RKO (cell line): ENCODE data around the gene WDR36.

Experiments used
- DNase-seq: peaks from one replicate; pipeline ENCODE4 v3.0.0-alpha.2; 2016; ENCODE audit warnings: low spot score

Gene WDR36

DNA sequence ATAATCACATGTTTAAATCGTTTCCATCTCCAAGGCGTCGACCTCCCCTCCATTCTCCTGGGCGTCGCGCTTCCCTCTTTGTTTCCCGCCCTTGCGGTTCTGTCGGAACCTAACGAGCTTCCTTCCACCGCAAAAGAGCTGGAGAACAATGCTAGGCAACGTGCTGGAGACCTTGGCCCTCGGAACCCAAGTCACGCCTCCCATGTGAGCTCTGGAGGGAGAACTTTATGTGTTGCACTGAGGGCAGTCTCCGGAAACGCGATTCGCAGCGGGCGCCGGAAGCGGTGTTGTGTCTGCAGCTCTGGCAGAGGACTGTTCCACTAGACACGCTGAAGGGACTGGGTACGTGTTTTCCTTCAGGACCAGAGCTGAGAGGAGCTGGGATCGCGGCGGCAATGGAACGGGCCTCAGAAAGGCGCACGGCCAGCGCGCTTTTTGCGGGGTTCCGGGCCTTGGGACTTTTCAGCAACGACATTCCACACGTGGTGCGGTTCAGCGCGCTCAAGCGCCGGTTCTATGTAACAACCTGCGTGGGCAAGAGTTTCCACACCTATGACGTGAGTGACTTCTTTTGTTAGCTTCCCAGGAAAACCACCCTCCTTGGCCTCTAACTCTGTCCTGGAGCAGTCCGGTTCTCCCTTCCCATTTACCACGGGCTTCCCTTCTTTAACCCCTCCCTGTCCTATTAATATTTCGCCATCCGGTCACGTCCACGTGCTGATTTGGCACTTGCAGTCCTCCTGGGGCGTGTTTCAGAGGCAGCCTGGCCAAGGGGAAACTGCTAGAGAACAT lies at the start of gene WDR36:
WDR36 (plus strand) TSS at position 287 of the 792 bp plus-strand sequence; CDS start at position 396, 109 bp downstream.
- DNase-seq = peak; percentile 94

- peak; percentile 51 for DNase-seq
Observed at GRCh38 chr5:111043712-111044506, 48.2 kb upstream of the WDR36 start.

DNA sequence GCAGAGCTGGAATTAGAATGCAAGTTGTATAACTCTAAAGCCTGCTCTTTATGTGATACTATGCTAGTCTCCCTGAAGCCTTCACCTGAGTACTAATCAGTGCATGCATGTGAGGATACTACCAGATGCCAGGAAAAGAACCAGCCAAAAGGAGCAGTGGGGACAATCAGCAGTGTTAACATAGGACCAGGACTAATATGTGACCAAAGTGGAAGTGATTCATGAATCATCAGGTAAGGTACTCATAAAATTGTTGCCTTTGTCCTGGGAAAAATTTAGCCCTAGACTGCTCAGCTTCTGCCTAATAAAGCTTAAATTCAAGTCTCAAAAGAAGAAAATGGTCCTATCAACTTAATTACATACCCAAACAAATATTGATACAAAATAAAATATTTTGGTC lies 34.1 kb upstream of the WDR36 start:
- no peak for DNase-seq

GRCh38 chr5:111060169-111060568 lies 32.0 kb upstream of the WDR36 start:
- DNase-seq = no peak

GRCh38 chr5:111061618-111062017 lies 30.5 kb upstream of the WDR36 start:
- no peak for DNase-seq

DNA sequence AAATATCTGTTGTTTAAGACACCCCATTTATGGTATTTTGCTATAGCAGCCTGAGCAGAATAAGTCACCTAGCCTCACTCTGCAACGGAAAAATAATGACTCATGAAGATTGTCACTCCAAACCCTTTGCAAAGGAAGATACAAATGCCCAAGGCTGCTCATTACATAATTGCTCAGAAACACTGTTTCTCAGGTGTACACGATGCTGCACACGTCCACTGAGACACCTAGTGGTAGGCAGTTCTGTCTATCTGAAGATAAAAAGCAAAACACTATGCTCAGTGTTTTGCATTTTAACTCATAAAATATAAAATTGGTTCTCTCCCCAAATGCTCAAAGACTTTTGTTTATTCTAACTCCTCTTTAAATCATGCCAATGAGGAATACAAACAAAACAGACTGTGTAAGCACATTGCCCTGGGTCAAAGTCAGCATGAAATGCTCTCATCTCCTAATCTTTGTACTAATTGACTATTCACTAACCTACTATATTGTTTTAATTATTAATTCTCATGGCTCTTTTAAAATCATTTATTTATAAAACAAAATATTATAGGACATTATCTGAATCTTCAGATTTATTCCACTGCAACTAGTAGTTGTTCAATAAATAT lies 28.3 kb upstream of the WDR36 start:
- DNase-seq = peak; percentile 39

DNA sequence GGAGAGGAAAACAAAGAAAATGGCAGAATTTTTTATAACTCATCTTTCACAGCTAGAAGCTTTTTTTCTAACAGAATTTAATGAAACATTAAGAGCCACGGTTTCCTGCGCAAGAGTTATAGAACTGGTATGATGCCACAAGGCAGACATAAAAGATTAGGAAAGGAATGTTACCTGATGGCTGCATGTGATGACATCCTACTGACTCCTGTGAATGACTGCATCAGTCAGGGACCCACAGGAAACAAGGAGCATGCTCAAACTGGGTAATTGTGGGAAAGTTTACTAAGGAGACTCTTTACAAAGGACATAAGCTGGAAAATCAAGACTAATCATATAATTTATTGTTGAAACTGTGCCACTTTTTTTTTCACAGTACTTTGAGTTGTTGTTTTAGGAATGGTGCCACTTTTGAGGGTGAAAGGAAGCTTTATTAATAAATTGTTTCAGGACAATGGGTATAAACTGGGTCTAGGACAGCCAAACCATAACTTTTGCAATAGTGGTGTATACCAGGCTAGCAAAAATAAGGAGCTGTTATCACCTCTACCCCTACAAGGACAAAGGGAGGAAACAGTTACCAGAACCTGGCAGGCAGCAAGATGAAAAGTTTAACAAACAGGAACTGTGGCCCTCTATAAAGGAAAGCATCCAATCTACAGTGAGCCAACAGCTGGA lies 25.7 kb upstream of the WDR36 start:
- no peak for DNase-seq

- DNase-seq = no peak
Observed at GRCh38 chr5:111068213-111068612, 23.9 kb upstream of the WDR36 start.

DNA sequence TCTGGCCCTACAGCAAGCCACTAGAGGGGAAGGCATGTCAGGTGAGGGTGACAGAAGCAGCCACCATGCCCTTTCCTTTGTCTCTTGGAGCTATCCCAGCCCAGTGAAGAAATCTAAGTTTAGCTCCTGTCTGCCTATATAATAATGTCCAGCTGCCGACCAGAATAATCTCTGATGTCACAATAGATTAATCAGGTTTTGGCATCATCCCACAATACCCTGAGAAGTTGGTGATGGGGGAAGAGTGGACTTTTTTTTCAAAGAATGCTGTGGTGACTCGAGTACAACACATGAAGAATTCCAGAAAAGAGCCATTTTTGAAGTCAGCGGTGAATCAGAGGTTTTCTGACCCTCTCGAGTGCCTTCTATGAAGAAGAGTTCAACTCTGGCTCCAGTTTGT lies 22.3 kb upstream of the WDR36 start:
- no peak for DNase-seq

DNA sequence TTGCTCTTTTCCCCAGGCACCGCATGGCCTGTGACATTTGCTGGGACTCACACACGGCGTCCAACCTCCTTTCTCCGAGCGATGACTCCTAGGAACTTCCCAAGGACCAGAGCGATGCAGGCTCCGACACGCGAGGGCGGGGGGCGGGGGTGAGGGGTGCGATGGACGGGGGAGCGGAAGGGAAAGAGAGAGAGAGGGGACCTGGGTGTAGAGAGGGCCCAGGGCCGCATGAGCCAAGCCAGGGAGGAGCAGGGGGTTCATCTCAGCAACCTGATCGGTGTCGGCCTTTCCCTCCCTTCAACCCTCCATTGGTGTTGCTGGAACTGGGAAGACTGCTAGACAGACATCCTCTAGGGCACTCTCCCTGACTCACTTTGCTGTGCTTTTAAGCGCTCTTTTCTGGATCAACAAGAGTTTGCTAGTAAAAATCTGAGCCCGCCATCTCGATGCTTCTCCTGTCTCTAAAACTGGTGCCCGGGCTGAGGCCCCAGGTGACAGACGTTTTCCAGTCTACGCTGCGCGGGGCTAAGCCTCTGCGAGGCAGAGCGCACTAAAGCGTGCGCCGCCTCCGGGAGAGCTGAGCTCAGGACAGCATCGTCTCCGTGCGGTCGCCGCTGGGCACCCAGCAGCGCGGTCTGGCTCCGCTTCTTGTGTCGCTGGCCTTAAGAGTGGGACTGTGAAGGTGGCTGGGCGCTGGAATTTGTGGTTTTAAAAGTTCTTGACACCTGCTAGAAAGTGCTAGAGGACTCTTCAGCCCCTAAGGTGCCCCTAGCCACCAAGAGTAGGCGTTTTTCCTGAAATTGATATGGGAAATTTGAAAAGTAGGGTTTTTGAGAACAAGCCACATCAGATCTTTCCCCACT lies 21.6 kb upstream of the WDR36 start:
- DNase-seq = no peak

GRCh38 chr5:111071413-111071812 lies 20.7 kb upstream of the WDR36 start, which contains the start of gene TSLP:
Gene TSLP (plus strand): TSS chr5:111071713. CDS start chr5:111071891, 178 bp downstream.
- no peak for DNase-seq

GRCh38 chr5:111072949-111073682 lies 19.0 kb upstream of the WDR36 start:
- peak; percentile 63 for DNase-seq

DNA sequence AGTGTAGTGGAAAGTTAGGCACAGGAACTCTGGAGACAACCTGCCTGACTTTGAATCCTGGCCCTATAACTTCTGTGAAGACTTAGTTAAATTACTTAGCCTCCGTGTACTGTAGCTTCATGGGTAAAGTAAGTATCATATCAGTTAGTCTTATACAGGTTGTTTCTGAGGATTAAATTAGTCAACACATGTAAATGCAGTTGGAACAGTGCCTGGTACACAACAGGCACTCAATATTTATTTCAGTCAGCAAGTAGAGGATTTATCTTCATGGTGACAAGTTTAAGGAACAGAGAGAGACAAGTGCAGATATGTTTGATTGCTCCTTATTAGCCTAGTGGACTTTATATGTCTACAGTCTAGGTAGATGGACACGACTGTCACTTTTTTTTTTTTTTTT lies 17.9 kb upstream of the WDR36 start:
- no peak for DNase-seq

DNA sequence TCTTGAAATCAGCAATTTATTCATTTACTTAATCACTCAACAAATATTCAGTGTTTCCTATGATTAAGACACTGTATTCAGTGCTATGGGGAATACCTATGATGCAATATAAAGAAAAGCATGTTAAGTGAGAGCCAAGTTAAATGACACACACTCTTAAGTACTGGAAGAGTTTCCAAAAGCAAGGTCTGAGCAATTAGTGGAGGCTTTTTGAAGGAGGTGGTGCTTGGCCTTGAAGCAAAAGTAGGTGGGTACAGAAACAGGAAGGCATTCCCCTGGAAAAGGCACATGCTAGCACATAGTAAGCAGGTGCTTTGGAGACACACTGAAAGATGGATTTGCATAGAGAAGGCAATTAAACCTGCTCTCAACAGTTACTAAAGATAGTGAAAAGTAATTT lies 16.6 kb upstream of the WDR36 start:
- peak; percentile 91 for DNase-seq

DNA sequence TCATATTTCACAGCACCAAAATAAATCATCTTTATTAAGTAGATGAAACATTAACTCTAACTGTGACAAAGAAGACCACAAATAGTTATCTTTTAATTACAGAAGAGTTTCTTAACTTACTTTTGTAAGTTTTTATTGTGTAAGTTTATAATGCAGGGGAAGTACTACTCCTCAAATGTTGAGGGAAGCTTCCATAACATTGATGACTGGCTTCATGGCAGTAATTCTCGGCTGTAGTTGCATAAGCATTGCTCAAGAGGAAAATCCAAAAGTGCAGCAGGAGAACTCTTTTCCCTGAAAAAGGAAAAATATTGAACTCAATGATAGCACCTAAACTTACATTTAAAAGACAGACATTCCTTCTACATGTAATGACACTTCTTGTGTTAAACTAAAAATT lies 16.1 kb upstream of the WDR36 start:
- no peak for DNase-seq

DNA sequence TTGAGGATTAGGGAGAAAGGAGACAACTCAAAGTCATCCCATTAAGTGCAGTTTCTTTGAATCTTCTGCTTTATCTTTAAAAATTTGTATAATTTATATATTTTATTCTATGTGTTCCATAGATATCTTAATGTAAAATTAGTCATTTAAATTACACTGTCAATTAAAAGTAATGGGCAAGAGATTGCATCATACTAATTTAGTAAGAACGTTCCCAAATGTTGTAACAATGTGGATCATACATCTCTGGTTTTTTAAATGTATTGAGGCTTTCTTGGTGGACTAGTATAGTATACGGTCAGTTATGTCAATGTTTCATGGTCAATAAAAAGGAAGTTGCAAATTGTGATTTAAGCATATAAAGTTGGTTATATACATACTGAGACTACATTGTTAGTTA lies 14.5 kb upstream of the WDR36 start:
- no peak for DNase-seq

DNA sequence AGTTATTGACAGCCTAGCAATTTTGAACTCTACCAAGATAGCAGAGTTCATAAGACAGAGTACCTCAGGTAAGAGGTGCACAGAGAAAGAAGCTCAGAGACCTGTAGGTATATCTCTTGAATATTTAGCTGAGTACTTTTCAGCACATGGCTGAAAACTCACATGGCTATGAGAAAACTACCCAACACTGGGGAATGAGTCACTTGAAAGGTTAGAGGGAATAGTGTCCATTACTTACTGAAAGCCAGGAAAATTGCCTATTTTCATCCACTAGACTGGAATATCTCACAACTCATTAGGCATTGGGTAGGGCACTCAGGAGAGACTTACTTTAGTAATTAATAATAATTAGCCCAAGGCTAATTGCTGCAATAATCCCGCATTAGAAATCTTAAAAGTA lies 12.3 kb upstream of the WDR36 start:
- no peak for DNase-seq

- no peak for DNase-seq
Observed at GRCh38 chr5:111083323-111083722, 8.8 kb upstream of the WDR36 start.

DNA sequence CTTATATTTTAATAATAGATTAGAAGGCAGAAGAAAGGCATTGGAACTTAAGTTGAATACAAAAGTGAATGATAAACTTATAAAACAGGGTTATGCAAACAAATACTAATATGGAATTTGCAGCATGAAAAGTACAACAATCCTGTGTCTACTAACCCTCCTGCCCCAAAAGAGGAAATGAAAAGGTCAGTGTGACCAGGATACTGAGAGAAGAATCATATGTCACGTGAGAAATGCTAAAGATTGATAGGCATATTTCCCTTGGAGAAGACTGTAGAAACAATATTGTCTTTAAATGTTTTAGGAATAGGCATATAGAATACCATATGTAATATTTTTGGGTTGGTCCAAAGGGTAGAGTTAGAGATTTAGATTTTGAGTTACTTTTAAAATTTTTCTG lies 3.8 kb downstream of the WDR36 start:
- no peak for DNase-seq

DNA sequence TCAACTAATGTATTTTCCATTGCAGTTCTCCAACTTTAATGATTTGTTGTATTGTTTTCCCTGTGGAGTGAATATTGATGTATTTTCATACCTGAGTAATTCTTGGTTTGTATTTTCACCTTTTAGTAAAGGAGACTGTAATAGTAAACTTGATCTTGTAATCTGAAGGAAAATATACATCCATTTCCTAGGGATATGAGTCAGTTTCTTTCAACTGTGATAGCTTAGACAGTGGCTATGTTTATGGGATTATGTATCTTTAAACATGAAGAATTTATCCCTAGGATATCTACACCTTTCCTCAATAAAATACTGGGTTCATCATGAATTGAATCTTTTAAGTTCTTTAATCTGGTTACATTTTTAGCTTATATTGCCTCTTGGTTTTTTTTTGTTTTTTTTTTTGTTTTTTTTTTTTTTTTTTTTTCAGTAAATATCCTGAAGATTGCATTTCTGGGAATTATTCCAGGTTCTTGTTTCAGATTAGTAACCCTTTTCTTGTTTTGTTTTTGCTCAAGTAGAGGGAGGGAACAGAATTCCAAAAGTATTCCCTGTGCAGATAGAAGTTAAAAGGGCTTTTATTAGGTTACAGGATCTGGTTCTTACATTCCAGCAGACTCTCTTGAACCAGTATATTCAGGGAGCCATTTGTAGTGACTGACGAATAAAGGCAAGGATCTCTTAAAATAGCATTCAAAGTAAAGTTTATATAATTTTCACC lies 7.1 kb downstream of the WDR36 start:
- DNase-seq = no peak
